Adipose tissue (tissue), 3 donors: ENCODE results near the gene MTFMT. TPM values are rescaled to one million over a fixed set of nuclear protein-coding genes. Genes with fewer than 3 reads are reported as not detected.

Experiments
- H3K27ac ChIP-seq: one replicate; pipeline ENCODE4 v1.5.1; 2013; ENCODE audit warnings: low read depth, low read length
- WGBS, 3 donors: extraction: QIAGEN DNeasy Blood & Tissue Kit; methylation state at CpG; one replicate each; pipeline ENCODE4 v1.1.7; 2013; 5-methylcytosine and 5-hydroxymethylcytosine counted together
- polyA plus RNA-seq, 3 donors: library from polyadenylated mRNA; stranded (reverse); fragments of 200-250 nt; gene quantifications; one replicate each; pipeline ENCODE4 v1.2.3, GENCODE V29; 2013
- donor health status: healthy with polysubstance abuse.
- donor health status: Bipolar disorder and iron deficiency.
- donor health status: healthy.

Gene MTFMT
- polyA plus RNA-seq, 3 donors = 3.4 to 10.8 (median 6.9) TPM

DNA sequence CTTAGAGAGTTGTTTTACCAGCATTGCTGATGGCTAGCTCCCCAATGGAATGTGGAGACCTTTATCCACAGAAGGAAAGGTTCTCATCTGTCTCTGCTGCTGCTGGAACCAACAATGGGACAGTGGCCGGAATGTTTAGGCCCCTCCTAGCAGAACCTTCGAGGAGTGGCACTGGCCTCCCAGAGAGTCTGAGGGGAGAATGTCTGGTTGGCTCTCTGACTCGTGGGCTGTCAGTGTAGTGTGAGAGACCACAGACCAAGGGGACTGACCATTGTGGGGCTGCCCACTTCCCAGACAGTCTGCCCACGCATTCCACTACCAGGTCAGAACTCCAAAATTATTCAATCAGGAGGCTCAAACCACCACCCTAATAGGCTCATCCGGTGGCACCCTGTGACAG, 33.3 kb upstream of the MTFMT start:
- no peak overlapping the region for H3K27ac ChIP-seq
- WGBS, 3 donors = 69 to 80% (median 74%) methylated on average over 5 of the region's 5 CpGs

- no peak overlapping the region for H3K27ac ChIP-seq
- WGBS, 3 donors = 81 to 88% (median 86%) methylated on average over 4 to 5 of the region's 5 CpGs
Observed at GRCh38 chr15:65062061-65062460, 32.6 kb upstream of the MTFMT start.

DNA sequence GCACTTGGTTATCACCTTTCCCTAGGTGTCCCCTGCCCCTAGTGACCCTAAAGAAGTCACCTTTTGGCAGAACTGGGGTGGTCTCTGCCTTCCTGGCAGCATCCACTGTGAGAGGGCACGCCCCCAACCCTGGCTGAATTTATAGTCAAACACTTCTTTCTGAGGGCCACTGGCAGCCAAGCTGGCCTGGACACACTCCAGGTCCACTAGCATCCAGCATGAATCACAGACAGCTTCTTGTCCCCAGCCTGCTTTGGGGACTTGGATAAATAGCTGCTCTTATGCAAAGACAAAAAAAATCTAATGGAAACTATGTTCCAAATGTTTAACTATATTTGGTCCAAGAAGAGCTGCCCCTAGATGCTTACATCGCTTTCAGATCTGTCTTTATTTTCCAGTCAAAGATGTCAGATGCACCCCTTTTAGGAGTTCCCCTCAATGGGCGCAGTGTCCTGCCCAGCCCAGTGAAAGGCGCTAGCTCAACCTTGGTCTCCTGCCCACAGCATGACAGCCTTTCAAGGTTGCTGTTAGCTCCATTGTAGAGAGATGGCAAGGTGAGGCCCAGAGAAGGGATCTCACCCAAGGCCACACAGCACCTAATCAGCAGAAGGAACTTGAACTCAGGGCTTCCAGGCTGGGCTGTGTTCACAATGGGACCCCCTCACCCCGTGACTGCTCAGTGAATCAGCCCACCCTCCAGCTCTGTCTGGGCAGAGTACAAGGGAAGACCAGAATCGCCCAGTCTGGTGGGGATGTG, 31.4 kb upstream of the MTFMT start:
- no peak overlapping the region for H3K27ac ChIP-seq
- 81 to 91% (median 82%) methylated on average over 6 of the region's 6 CpGs for WGBS, 3 donors

GRCh38 chr15:65059931-65060596, 30.6 kb upstream of the MTFMT start:
- WGBS, 3 donors = 74 to 84% (median 74%) methylated on average over 4 of the region's 4 CpGs
- no peak overlapping the region for H3K27ac ChIP-seq

DNA sequence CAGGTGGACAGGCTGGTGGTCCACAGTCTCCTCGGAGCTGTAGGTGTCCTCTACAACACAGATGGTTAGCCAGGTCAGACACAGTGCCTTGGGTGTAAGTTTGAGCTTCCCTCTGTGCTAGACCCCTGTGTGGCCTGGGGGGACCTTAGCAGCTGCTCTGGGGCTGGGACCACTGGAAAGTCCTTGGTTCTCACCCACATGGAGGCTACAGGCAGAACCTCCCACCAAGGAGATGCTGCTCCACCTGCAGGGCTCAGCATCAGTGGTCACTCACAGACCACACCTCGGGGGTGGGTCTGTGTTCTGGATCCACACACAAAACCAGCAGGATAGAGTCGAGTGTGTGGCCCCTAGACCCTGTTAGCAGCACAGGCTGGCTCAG, 29.9 kb upstream of the MTFMT start:
- 80 to 90% (median 84%) methylated on average over 3 of the region's 3 CpGs for WGBS, 3 donors
- no peak overlapping the region for H3K27ac ChIP-seq

- WGBS, 3 donors = 69 to 91% (median 86%) methylated on average over 16 of the region's 16 CpGs
- no peak overlapping the region for H3K27ac ChIP-seq
Observed at GRCh38 chr15:65058394-65059368, 29.2 kb upstream of the MTFMT start.

DNA sequence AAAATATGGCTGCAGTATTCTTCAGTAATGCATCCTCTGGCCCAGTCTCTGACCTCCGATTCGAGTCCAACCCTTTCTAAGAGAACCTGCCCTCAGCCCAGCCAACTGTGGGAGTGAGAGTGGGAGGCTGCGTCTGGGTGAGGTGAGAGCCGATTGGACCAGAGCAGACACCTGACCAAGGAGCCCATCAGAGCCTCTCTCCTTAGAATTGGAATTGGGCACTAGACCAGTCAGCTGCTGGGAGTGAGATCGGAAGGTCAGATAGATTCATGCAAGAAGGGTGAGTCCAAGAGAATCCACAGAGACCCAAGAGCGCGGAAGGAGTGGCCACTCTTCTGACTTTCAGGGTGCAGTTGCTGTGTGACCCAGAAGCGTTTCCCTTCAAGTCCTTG, 28.1 kb upstream of the MTFMT start:
- no peak overlapping the region for H3K27ac ChIP-seq
- WGBS, 3 donors = 84 to 86% (median 86%) methylated on average over 8 of the region's 8 CpGs

GRCh38 chr15:65056868-65057548, 27.6 kb upstream of the MTFMT start:
- H3K27ac ChIP-seq = no peak overlapping the region

GRCh38 chr15:65056106-65056505, 26.7 kb upstream of the MTFMT start:
- WGBS, 3 donors = 72 to 86% (median 77%) methylated on average over 9 of the region's 9 CpGs
- no peak overlapping the region for H3K27ac ChIP-seq

More at GRCh38 chr15:65056868-65057548, 27.6 kb upstream of the MTFMT start:
- WGBS, 3 donors = 78 to 85% (median 80%) methylated on average over 8 of the region's 8 CpGs

- 37 to 56% (median 41%) methylated on average over 6 of the region's 6 CpGs for whole genome bisulfite sequencing, 3 donors
- no peak overlapping the region for H3K27ac ChIP-seq
Observed at GRCh38 chr15:65055201-65055870, 25.9 kb upstream of the MTFMT start.

GRCh38 chr15:65054333-65055200, 25.1 kb upstream of the MTFMT start:
- 70 to 75% (median 72%) methylated on average over 26 of the region's 26 CpGs for WGBS, 3 donors
- no peak overlapping the region for H3K27ac ChIP-seq

DNA sequence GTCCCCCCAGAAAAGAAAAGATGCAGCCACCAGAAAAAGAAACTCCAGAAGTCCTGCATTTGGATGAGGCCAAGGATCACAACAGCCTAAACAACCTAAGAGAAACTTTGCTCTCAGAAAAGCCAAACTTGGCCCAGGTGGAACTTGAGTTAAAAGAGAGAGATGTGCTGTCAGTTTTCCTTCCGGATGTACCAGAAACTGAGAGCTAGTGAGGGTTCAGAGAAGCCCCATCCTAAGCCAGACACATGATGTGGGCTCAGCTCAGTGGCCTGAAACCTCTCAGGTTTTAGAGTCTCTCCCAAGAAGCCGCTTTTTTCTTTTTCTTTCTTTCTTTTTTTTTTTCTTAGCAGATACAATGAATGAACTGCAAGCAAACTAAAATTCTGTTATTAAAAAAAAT, 23.5 kb upstream of the MTFMT start:
- no peak overlapping the region for H3K27ac ChIP-seq
- WGBS, 3 donors = 79 to 90% (median 84%) methylated on average over 2 of the region's 2 CpGs

GRCh38 chr15:65051266-65051665, 21.8 kb upstream of the MTFMT start:
- WGBS, 3 donors = 70 to 83% (median 81%) methylated on average over 2 of the region's 2 CpGs
- no peak overlapping the region for H3K27ac ChIP-seq

- no peak overlapping the region for H3K27ac ChIP-seq
- 30 to 75% (median 41%) methylated on average over 4 of the region's 4 CpGs for WGBS, 3 donors
Observed at GRCh38 chr15:65050270-65050669, 20.8 kb upstream of the MTFMT start.

DNA sequence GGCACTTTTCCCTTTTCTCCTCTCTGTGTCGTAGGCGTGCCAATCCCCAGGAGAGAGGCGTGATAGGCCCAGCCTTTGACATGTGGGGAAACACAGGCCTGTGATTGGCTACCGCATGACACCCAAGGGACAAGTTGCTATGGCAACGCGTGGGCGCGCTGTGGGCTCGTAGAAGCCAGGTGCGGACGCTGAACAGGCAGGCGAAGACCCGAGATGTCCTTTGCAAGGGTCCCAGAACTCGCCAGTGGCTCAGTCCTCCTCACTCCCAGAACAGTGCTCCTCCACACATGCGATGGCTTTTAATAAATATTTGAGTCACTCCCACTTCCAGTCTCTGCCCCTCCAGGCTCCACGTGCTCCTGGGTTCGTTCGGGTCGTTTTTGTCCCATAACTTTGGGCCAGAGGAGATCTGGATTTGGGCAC, 20.0 kb upstream of the MTFMT start:
- no peak overlapping the region for H3K27ac ChIP-seq
- WGBS, 3 donors = 3 to 11% (median 10%) methylated on average over 19 of the region's 19 CpGs

- no peak overlapping the region for H3K27ac ChIP-seq
Observed at GRCh38 chr15:65048241-65048640, 18.8 kb upstream of the MTFMT start.

More at GRCh38 chr15:65048241-65048640, 18.8 kb upstream of the MTFMT start:
- WGBS, 3 donors = 71 to 81% (median 81%) methylated on average over 2 of the region's 2 CpGs
